ENCODE measurements around the gene C11orf91.

- TF ChIP-seq ZNF274 (IDR thresholded peaks at IDR 0.05; ENCODE audit: low read depth, low read length) (no peak), YY1 (IDR thresholded peaks at IDR 0.05; ENCODE audit: insufficient read depth, insufficient read length) (no peak)
These were observed 28.4 kb downstream of the C11orf91 start for GRCh38 chr11:33672273-33672672.
